ENCODE data around the gene CFAP97D2.
"Not testable (repeated sequence)": the region's sequence is repeated elsewhere in the genome, so short reads cannot be mapped to it uniquely, and the experiment has no call there.

The CFAP97D2 gene

DNA sequence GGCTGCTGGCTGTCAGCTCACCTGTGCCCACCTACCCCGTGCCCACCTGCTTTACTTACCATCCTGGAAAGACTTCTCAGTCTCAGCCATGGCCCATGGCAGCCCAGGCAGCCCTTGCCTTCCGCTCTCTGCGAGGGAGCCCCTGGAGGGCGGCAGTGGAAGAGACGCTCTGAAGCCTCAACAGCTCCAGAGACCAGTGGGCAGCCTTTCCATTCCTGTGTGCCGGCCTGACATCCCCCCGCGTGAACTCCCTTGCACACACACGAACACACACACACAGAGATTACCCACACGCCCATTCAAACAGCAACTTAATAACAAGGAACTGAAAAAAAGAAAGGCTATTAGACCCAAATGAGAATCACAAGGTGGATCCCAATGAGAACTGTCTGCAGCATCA lies 32.4 kb upstream of the CFAP97D2 start:
- in situ Hi-C loops (cut with HindIII; ENCODE audit: low pct_unique_long_range_greater_than_20kb, low sequenced_read_pairs) = no loop called here
- TF ChIP-seq JUND (IDR thresholded peaks at IDR 0.05; ENCODE audit: low read depth) = no peak
- DNase-seq (ENCODE audit: low read depth in 1 of 2, low spot score in 1 of 2) = no peak

DNA sequence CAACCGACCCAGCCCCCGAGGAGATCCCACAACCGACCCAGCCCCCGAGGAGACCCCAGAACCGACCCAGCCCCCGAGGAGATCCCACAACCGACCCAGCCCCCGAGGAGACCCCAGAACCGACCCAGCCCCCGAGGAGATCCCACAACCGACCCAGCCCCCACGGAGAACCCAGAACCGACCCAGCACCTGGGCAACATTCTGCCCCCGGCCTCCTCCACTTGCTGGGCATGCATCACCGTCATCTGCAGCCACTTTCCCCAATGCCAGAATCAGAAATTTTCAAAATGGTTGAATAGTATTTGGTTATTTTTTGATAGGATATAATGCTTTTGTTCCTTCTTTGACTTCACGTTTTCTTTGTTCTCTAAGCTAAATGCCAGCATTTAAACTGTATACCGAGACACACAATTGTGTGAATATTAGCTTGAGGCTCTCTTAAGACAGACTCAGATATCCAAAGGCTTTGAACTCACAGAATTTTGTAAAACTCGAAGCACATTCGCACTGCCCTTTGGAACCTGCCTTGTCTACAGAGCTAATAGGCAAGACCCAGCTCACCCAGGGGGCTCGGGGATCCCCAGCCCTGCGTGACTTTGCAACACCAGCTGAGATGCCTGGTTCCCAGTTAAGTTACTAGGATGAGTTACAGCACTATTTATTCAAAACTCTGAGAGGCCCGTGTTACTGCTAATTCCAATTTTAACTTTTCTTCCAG lies 31.1 kb upstream of the CFAP97D2 start:
- in situ Hi-C loops (cut with HindIII; ENCODE audit: low pct_unique_long_range_greater_than_20kb, low sequenced_read_pairs) = no loop called here
- no peak for DNase-seq (ENCODE audit: low read depth in 1 of 2, low spot score in 1 of 2)
- TF ChIP-seq JUND (IDR thresholded peaks at IDR 0.05; ENCODE audit: low read depth) = no peak

DNA sequence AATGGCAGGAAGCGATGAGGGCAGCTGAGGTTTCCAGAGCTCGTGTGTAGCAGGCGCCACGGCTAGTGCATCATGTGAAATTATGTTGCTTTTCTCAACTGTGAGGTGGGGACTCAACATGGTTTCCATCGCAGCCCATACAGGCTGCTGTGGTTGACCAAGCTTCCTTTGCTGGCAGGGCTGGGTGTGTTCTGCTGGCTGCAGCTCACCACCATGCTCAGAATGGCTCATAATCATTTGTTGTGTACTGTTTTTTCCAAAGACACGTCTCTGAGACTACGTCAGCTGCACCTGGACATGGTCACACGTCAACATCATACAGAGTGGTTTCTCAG lies 30.6 kb upstream of the CFAP97D2 start:
- no peak for DNase-seq (ENCODE audit: low read depth in 1 of 2, low spot score in 1 of 2)
- no peak for TF ChIP-seq JUND (IDR thresholded peaks at IDR 0.05; ENCODE audit: low read depth)
- in situ Hi-C loops (cut with HindIII; ENCODE audit: low pct_unique_long_range_greater_than_20kb, low sequenced_read_pairs) = no loop called here

DNA sequence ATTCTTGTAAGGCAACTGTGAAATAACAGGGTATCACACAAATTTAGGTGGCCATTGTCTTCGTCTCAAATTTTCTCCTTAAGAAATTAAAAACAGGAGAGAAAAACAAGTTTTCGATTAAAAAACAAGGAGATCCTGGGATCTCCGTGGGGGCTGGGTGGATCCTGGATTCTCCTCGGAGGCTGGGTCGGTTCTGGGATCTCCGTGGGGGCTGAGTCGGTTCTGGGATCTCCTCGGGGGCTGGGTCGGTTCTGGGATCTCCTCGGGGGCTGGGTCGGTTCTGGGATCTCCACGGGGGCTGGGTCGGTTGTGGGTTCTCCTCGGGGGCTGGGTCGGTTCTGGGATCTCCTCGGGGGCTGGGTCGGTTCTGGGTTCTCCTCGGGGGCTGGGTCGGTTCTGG lies 30.2 kb upstream of the CFAP97D2 start:
- DNase-seq (ENCODE audit: low read depth in 1 of 2, low spot score in 1 of 2); in situ Hi-C loops (cut with HindIII; ENCODE audit: low pct_unique_long_range_greater_than_20kb, low sequenced_read_pairs): not testable (repeated sequence)

DNA sequence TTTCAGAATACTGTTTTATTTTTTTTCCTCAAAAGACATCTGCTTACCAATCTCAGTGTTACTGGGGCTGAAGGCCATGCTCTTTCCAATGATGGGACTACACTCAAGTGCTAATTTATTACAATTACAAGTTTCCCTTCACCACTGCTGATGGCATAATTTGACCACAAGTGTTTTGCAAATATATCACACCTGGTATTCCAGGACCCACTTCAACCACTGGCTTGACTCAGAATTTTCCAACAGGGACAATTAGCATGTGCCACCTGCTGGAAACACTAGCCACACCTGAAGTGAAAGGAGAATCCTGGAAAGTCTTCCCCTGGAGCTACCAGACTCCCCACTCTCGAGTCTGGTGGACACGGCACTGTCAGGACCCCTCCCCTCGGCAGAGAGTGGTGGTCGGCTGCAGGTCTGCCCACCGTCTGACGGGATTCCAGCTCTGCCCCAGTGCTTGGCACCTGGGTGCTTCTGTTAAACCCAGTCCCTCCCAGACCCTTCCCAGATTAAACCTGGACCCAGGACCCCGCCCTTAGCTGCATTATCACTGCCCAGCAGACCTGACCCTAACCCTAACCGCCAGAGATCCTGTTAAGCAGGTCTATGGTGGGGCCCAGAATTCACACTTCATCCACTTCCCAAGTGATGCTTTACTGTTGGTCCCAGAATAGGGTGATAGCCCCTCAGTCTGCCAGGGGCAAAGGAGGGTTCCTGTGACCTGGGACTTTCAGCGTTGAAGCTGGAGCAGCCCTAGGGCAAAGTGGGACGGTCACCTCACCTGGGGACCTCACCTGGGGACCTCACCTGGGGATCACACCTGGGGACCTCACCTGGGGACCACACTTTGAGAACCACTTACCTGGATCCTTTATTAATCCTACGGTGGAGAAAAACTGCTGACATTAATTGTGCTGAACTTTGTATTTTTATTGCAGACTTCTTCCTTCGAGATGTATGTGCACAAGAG lies 29.0 kb upstream of the CFAP97D2 start:
- TF ChIP-seq JUND (IDR thresholded peaks at IDR 0.05; ENCODE audit: low read depth) = no peak
- DNase-seq (ENCODE audit: low read depth in 1 of 2, low spot score in 1 of 2) = peak in 1 of 2 experiments; percentile 31
- in situ Hi-C loops (cut with HindIII; ENCODE audit: low pct_unique_long_range_greater_than_20kb, low sequenced_read_pairs) = no loop called here

DNA sequence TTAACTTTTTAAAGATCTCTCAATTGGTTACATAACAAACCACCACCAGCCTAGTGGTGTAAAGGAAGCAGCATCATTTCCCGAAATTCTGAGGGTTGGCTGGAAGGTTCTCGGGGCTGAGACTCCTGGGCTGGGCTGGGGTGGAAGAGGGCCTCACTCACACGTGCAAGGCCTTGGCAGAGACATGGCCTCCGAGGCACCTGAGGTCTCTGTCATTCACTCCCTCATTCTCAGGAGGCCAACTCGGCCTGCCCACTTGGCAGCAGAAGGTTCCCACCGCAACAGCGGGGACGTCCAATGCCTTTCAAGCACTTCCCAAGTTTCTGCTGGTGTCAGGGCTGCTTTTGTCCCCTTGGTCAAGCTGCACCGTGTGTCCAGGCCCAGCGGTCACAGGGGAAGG lies 28.0 kb upstream of the CFAP97D2 start:
- in situ Hi-C loops (cut with HindIII; ENCODE audit: low pct_unique_long_range_greater_than_20kb, low sequenced_read_pairs) = no loop called here
- DNase-seq (ENCODE audit: low read depth in 1 of 2, low spot score in 1 of 2) = no peak
- no peak for TF ChIP-seq JUND (IDR thresholded peaks at IDR 0.05; ENCODE audit: low read depth)

DNA sequence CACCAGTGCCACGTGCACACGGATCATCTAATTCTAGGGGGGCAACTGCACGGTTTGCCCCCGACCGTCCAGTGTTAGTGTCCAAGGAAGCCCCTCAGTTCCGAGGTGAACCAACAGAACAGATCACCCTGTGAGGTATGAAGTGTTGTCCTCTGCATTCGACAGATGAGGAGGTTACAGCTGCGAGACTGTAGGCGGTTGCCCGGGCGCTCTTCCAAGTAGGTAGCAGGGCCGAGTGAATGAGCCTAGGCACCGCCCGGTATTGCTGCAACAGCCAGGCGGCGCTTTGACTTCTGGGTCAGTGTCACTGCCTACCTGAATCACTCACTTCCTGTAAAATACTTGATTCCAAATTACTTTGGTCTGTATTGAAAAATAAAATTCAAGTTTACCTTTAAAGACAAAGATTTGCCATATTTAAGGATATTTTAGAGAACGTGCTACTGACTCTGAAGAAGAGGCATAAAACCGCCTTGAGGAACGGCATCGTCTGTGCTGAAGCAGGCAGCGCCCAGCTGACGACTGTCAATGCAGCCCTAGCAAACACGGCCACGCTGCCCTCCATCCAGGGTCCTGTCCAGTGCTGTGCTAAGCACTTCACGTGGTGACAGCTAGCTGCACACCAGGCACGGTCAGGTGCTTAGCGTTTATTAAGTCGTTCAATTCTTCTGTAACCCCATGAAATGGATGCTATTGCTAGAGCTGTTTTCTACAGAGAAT lies 27.3 kb upstream of the CFAP97D2 start:
- TF ChIP-seq JUND (IDR thresholded peaks at IDR 0.05; ENCODE audit: low read depth) = no peak
- DNase-seq (ENCODE audit: low read depth in 1 of 2, low spot score in 1 of 2) = no peak
- in situ Hi-C loops (cut with HindIII; ENCODE audit: low pct_unique_long_range_greater_than_20kb, low sequenced_read_pairs) = no loop called here

DNA sequence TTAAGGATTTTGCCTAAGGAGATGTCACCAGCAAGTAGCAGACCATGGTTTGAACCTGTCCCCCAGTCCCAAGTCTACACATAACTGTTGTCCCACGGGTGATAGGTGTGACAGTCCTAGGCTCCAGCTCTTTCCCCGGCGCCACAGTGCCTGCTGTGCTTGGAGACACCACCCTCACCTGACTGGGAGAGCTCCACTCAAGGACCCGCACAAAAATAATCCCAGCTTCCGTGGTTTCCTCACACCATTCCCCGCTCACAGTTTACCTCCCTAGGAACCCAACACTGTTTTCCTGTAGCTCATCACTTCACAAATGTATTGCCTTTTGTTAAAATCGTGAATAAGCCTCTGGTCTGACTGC lies 26.8 kb upstream of the CFAP97D2 start:
- in situ Hi-C loops (cut with HindIII; ENCODE audit: low pct_unique_long_range_greater_than_20kb, low sequenced_read_pairs) = no loop called here
- TF ChIP-seq JUND (IDR thresholded peaks at IDR 0.05; ENCODE audit: low read depth) = no peak

DNA sequence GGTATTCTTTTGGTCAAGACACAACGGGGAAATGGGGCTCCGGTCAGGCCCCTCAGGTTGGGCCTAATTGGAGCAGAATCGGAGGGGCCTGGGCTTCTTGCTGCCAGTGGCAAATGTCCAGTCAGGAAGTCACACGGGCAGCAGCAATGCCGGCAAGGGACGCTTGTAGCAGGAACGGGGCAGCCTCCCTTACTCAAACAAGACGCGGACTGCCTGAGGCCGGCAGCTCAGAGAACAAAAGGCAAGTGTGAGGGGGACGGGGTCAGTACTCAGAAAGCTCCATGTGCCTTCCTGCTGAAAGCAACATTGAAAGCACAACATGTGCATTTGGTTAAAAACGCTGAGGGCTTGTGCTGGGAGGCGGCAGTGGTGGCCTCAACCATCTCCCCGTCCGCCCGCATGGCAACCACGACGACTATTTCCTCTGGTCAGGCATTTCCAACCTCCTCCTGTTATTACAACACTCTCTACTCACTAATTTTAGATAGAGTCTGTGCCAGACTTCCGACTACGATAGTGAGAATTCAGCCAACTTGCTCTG lies 26.2 kb upstream of the CFAP97D2 start:
- in situ Hi-C loops (cut with HindIII; ENCODE audit: low pct_unique_long_range_greater_than_20kb, low sequenced_read_pairs) = no loop called here
- TF ChIP-seq JUND (IDR thresholded peaks at IDR 0.05; ENCODE audit: low read depth) = no peak
- DNase-seq (ENCODE audit: low read depth in 1 of 2, low spot score in 1 of 2) = no peak

More for the DNA sequence above, 26.8 kb upstream of the CFAP97D2 start:
- DNase-seq (ENCODE audit: low read depth in 1 of 2, low spot score in 1 of 2) = no peak

DNA sequence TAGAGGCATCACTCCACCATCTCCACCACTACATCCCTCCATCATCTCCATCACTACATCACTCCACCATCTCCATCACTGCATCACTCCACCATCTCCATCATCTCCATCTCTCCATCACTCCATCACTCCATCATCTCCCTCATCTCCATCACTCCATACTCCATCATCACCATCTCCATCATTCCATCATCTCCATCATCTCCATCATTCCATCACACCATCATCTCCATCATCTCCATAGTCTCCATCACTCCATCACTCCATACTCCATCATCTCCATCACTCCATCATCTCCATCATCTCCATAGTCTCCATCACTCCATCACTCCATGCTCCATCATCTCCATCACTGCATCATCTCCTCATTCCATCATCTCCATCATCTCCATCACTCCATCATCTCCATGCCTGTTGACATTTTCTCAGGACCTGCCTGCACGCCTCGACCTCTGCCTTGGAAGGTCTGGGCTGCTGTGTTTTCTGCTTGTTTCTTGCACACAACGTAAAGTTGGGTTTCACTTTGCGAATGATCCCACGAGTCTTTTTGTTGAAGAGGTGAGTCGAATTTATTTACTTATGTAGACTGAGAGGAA lies 25.5 kb upstream of the CFAP97D2 start:
- in situ Hi-C loops (cut with HindIII; ENCODE audit: low pct_unique_long_range_greater_than_20kb, low sequenced_read_pairs) = no loop called here
- no peak for DNase-seq (ENCODE audit: low read depth in 1 of 2, low spot score in 1 of 2)
- TF ChIP-seq JUND (IDR thresholded peaks at IDR 0.05; ENCODE audit: low read depth) = no peak

DNA sequence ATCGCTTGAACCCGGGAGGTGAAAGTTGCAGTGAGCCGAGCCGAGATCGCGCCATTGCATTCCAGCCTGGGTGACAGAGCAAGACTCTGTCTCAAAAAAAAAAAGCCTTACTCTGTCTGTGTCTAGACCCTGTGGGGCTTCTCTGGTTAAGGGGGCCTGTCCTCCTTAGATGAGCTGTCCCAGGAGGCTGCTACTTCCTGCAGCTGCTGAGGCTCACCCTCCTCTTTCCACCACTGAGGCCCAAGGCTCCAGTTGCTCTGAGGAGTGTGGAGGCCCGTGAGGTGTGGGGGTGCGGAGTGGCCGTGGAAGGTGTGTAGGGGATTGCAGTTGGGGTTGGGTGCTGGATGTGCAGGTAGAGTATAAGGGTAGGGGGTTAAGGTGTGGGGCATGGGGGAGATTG lies 24.6 kb upstream of the CFAP97D2 start:
- TF ChIP-seq JUND (IDR thresholded peaks at IDR 0.05; ENCODE audit: low read depth) = no peak
- DNase-seq (ENCODE audit: low read depth in 1 of 2, low spot score in 1 of 2) = no peak
- in situ Hi-C loops (cut with HindIII; ENCODE audit: low pct_unique_long_range_greater_than_20kb, low sequenced_read_pairs) = no loop called here

DNA sequence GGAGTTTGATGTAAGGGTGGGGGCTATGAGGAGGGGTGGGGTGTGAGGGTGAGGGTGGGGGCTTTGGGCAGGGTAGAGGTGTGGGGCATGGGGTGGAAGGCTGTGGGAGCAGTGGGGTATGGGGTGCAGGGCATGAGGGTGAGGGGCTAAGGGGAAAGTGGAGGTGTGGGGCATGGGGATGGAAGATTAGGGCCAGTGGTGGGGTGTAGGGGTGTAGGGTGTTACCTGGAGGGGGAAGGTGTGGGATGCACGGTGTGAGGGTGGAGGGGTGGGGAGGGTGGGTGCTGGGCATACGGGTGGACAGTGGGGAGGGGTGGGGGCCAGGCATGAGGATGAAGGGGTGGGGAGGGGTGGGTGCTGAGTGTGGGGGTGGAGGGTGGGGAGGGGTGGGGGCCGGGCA lies 23.7 kb upstream of the CFAP97D2 start:
- in situ Hi-C loops (cut with HindIII; ENCODE audit: low pct_unique_long_range_greater_than_20kb, low sequenced_read_pairs) = no loop called here
- no peak for TF ChIP-seq JUND (IDR thresholded peaks at IDR 0.05; ENCODE audit: low read depth)
- DNase-seq (ENCODE audit: low read depth in 1 of 2, low spot score in 1 of 2) = no peak
